Fibroblast of skin of back (primary cell): ENCODE data around the gene COP1.
"Not testable (repeated sequence)": the region's sequence is repeated elsewhere in the genome, so short reads cannot be mapped to it uniquely, and the experiment has no call there.

ENCODE experiments used
- DNase-seq: peaks from one replicate; pipeline ENCODE4 v3.0.0-alpha.2; 2013

The COP1 gene

DNA sequence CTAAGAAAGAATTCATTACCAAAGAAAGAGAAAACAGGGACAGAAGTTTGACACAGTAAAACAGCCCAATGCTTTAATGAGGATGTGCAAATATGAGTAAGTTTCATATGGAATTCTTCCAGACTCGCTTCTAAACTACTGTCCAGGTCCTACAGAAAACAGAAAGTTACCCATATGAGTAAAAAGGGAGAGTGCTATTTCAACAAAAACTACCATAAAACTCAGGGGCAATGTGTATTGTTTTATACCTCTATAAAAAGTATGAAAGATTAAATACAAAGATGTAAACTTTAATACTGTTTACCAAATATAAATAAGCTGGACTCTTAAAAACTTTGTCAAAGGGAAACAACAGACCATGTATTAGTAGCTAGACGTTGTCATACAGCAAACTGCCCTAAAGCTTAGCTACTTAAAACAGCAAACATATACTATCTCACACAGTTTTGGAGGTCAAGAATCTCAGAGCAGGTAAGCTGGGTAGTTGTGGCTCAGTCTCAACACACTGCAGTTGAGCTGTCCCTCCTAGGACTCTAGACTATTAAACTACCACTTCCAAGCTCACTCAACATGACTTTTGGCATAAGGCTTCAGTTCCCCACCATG lies 174.9 kb downstream of the COP1 start:
- DNase-seq, result no peak

DNA sequence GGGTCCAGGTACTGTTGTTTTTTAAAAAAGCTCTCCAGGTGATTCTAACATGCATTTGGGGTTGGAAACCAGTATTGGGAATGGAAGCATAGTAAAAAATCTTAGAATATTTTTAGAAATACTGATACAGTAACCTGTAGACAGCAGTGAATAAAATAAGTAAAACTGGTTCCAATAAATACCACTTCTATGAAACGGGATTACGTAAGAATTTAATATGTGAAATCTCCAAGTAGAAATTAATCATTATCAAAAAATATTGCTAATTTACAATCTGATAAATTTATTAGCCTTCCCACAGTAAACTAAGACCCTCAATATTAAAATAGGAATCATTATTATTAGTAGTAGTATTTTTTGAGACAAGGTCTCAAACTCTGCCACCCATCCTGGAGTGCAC lies 177.5 kb downstream of the COP1 start:
- no peak for DNase-seq

DNA sequence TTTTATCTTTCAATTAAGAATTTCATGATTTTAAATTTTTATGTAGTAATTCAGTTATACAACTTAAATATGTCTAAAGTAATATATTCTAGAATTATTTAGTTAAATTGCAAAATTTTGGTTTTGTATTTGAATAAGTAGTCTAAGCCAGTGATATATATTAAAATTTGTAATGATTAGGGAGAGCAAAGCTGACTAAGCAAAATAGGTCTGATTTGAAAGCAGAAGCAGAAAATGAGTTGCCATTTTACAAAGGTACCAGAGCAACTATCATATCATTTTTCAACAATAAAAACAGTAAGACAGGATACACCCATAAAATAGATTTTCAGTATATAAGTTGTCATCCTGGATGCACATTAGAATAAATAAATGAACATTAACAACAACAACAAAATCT lies 177.9 kb downstream of the COP1 start:
- no peak for DNase-seq

DNA sequence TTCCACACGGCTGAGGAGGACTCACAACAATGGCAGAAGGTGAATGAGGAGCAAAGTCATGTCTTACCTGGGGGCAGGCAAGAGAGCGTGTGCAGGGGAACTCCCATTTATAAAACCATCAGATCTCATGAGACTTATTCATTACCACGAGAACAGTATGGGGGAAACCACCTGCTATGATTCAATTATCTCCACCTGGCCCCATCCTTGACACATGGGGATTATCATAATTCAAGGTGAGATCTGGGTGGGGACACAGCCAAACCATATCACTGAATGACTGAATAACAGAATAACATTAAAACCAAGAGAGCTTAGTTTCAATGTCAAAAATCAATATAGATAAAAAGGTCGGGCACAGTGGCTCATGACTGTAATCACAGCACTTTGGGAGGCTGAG lies 179.2 kb downstream of the COP1 start:
- DNase-seq, result not testable (repeated sequence)

DNA sequence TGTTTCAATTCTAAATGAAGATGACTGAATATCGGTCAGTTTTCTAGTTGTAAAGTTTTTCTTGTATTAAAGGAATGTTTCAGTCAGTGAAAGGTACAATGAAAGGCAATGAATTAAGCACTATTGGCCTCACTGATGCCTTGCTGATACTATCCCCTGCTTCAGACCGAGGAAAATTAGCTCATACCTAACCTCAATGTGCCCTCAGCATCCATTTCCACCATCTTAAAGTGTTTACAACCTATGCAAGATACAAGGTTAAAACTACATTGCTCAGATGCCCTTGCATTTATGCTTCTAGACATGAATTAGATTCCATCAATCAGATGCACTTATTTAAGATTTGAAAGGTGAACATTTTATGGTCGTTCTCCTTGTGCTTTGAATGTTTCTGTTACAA lies 184.5 kb downstream of the COP1 start:
- DNase-seq, result no peak

DNA sequence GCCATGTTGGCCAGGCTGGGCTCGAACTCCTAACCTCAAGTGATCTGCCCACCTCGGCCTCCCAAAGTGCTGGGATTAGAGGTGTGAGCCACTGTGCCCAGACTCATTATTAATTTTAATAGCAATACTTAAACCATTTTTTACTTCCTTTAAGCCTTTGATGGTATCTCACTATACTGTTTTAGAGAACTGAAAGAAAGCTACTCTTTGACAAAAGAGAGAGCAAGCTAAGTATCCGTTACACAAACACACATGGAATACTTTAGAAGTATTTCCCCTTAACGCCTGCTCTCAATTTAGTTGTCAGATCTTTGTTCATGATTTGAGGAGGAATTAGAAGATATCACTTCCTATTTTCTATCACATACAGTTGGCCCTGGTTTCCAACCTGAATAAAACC lies 189.4 kb downstream of the COP1 start:
- no peak for DNase-seq

DNA sequence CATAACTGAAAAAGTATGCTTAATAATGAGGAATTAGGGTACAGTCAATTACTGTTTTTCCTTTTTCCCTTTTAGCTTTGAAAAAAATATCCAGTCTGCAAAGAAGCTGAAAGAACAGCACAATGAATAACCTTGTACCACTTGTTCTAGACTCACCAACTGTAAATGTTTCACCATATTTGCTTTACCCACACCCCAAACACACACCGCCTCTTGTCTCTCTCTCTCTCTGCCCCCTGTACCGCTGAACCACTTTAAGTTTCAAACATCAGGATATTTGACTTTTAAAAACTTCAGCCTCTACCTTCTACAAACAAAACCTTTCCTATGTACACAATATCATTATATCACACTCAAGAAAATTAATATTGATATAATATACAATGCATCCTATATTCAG lies 197.1 kb downstream of the COP1 start:
- no peak for DNase-seq

DNA sequence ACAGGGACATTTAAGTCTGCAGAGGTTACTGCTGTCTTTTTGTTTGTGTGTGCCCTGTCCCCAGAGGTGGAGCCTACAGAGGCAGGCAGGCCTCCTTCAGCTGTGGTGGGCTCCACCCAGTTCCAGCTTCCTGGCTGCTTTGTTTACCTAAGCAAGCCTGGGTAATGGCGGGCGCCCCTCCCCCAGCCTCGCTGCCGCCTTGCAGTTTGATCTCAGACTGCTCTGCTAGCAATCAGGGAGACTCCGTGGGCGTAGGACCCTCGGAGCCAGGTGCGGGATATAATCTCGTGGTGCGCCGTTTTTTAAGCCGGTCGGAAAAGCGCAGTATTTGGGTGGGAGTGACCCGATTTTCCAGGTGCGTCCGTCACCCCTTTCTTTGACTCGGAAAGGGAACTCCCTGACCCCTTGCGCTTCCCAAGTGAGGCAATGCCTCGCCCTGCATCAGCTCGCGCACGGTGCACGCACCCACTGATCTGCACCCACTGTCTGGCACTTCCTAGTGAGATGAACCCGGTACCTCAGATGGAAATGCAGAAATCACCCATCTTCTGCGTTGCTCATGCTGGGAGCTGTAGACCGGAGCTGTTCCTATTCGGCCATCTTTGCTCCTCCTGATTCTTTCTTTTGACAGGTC lies 199.2 kb downstream of the COP1 start:
- not testable (repeated sequence) for DNase-seq

DNA sequence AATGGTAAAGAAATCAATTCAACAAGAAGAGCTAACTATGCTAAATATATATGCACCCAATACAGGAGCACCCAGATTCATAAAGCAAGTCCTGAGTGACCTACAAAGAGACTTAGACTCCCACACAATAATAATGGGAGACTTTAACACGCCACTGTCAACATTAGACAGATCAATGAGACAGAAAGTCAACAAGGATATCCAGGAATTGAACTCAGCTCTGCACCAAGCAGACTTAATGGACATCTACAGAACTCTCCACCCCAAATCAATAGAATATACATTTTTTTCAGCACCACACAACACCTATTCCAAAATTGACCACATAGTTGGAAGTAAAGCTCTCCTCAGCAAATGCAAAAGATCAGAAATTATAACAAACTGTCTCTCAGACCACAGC lies 212.4 kb downstream of the COP1 start:
- DNase-seq, result not testable (repeated sequence)

DNA sequence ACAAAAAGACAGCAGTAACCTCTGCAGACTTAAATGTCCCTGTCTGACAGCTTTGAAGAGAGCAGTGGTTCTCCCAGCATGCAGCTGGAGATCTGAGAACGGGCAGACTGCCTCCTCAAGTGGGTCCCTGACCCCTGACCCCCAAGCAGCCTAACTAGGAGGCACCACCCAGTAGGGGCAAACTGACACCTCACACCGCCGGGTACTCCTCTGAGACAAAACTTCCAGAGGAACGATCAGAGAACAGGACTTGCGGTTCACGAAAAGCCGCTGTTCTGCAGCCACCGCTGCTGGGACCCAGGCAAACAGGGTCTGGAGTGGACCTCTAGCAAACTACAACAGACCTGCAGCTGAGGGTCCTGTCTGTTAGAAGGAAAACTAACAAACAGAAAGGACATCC lies 214.3 kb downstream of the COP1 start:
- DNase-seq, result not testable (repeated sequence)

DNA sequence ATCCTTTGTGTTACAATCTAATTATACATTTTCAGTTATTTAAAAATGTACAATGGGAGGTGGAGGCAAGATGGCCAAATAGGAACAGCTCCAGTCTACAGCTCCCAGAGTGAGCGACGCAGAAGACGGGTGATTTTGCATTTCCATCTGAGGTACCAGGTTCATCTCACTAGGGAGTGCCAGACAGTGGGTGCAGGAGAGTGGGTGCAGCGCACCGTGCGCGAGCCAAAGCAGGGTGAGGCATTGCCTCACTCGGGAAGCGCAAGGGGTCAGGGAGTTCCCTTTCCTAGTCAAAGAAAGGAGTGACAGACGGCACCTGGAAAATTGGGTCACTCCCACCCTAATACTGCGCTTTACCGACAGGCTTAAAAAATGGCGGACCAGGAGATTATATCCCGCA lies 214.9 kb downstream of the COP1 start:
- DNase-seq, result not testable (repeated sequence)

DNA sequence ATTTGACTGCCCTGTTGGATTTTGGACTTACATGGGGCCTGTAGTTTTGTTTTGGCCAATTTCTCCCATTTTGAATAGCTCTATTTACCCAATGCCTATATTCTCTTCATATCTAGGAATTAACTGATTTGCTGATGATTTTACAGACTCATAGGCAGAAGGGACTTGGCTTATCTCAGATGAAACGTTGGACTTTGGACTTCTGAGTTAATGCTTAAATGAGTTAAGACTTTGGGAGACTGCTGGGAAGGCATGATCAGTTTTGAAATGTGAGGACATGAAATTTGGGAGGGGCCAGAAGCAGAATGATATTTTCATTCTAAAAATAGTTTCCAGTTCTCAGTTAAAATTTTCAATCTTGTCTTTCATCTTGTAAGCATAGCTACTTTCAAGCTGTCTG lies 222.3 kb downstream of the COP1 start:
- DNase-seq, result no peak

DNA sequence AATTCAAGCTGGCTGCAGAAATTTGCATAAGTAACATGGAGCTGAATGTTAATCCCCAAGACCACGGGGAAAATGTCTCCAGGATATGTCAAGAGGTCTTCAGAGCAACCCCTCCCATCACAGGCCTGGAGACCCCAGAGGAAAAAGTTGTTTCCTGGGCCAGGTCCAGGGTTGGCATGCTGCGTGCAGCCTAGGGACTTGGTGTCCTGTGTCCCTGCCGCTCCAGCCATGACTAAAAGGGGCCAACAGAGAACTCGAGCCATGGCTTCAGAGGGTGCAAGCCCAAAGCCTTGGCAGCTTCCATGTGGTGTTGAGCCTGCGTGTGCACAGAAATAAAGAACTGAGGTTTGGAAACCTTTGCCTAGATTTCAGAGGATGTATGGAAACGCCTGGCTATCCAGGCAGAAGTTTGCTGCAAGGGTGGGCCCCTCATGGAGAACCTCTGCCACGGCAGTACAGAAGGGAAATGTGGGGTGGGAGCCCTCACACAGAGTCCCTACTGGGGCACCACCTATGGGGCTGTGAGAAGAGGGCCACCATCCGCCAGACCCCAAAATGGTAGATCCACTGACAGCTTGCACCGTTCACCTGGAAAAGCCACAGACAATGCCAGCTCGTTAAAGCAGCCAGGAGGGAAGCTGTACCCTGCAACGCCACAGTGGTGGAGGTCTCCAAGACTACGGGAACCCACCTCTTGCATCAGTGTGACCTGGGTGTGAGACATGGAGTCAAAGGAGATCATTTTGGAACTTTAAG lies 222.9 kb downstream of the COP1 start:
- DNase-seq, result no peak

DNA sequence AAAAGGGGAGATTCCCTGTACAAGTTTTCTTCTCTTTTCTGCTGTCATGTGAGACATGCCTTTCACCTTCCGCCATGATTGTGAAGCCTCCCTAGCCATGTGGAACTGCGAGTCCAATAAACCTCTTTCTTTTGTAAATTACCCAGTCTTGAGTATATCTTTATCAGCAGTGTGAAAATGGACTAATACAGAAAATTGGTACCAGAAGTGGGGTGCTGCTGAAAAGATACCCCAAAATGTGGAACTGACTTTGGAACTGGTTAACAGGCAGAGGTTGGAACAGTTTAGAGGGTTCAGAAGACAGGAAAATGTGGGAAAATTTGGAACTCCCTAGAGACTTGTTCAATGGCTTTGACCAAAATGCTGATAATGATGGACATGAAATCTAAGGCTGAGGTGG lies 223.7 kb downstream of the COP1 start:
- not testable (repeated sequence) for DNase-seq

DNA sequence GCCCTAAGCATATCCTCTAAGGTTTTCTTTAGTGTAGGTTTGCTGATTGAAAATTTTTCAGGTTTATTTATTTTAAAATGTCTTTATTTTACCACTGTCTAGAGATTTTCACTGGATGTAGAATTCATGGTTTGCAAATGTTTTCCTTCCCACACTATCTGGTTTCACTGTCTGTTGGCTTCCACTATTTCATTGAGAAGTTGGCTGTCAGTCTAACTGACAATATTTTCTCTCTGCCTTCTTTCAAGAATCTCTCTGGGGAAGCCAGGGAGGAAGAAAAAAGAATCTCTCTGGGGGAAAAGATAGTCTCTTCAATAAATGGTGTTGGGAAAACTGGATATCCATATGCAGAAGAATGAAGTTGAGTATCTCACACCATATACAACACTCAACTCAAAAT lies 226.0 kb downstream of the COP1 start:
- no peak for DNase-seq

DNA sequence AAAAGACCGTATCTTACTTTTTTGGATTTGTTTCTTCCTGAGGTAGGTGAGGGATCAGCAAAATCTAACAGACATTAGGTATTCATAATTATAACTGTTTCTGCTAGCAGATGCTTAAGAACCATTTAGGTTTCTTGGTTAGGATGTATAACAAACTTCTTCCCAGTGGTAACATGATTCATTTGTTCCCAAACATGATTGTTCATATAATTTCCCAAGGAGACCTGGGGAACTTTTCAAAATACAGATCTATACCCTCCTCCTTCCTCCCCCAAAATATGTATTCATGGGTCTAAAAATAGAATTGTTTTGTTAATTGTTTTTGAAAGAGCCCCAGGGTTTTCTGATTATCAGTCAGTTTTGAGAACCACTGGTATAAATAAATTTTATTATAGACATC lies 228.2 kb downstream of the COP1 start:
- DNase-seq, result no peak

DNA sequence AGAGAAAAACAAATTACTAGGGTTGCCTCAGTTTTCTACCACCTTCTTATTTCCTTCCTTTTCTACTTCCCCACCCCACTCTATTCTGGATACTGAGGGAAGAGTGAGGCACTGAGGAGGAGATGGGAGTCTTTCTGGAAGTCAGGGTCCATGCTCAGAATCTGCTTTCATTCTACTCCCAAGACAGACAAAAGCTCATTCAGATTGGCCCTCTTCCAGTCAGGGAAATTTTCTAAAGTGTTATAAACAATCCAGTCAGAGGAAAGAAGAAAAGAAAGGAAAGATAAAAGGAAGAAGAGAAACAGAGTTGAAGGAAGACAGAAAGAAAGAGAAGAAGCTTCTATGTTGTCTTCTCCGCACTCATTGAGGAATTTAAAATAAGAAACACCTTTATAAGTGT lies 228.6 kb downstream of the COP1 start:
- no peak for DNase-seq

DNA sequence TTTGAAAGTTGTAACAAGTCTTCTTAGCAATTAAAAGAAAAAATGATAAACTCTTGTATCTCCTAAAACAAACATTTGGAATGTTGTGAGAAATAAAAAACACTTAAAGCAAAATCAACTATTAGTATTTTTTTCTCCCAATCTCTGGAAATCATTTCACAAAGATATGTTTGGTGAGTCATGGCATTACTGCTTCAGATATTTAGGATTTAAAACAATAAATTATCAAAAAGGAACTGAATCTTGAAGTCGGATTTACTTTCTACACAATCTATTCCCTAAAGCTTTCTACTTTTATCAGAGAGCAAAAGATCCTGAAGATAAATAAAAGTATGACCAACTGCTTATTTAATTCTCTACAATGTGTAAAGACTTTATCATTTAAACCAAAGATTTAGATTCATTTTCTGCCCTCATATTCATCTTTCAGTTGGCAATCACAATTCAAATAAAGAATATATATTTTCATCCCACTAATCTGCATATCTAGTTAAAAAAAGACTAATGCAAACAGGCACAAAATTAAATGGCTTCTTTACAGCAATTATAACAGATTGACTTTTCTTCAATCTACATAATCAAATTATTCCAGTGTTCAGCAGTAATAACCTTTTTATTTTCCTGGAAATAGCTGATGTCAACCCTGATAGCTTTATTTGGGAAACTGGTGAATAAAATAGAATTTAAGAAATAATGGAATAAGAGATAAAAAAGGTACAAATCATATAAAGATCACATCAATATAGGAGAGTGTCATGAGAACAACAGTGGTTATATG lies 230.0 kb downstream of the COP1 start:
- DNase-seq, result peak; percentile 30

DNA sequence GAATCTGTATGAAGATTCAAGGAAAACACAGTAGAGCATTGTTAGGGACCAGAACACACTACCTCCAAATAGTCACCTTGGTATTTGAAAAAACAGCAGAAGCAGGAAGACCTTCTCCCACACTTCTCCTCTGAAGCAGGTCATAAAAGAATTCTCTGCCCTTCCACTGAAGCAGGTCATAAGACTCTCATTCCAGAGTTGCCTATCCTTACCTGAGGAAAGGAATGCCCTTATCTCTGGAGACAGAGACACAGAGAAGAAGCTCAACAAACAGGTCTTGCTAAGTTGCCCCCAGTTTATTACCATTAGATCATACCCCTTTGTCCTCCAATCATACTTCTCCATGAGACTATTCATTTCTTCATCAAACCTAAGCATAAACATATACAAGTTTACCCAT lies 237.9 kb downstream of the COP1 start:
- no peak for DNase-seq

DNA sequence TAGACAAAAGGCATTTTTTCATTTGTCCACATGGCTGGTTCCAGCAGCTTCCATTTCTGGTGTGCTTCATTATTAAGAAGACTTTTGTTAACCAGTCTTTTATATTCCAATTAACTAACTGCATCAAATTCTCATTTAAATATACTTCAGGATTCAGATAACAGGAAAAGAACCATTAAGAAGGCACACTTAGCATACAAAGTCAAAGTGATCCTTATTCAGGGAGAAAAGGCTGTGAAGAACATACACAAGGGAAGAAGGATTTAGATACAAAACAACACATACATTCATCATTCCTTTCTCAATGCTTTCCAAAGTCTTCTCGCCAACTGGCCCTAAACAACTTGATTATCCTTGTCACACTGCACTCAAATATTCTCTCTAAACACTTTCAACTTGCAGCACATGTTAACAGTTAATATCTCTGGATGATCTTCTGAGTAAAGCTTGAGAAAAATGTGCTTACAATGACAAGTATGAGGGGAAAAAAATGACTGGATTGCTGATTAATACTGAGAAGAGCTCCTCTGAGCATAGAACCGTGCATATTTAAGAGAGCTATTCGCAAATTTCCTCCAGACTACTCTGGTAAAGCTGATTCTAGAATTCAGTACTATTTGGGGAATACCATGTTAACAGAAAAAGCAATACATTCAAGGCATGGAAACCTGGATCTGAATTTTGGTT lies 238.5 kb downstream of the COP1 start:
- DNase-seq, result peak; percentile 80

DNA sequence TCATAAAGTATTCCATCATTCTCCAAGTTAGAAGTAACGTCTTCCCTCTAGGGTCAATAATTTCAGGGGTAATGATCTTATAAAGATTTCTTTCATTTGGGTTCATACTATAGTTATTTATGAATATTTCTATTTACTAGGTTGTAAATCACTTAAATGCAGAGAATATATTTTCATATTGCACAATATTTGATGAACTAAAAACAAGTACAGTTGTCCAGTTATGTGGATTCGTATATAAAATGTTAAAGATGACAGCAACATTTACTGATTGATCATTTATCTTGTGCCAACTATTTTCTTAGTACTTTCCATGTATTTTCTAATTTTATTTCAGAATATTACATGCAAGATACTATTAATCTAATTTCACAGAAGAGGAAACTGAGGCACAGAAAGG lies 243.3 kb downstream of the COP1 start:
- no peak for DNase-seq

DNA sequence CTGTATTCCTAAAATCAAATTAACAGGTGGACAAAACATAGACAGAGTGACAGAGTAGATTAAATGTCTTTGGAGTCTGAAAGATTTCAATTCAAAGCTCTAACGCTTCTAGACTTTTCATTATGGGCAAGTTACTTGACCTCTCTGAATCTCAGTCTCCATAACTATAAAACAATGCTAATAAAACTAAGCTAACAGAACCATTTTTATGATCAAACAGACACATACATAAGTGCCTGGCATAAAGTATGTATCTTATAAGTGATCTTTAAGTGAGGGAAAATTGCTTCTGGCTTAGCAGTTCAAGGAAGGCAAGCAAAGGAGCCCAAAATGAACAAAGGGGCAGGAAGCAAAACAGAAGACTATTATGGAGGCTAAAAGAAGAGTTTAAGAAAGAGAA lies 246.9 kb downstream of the COP1 start:
- DNase-seq, result no peak

DNA sequence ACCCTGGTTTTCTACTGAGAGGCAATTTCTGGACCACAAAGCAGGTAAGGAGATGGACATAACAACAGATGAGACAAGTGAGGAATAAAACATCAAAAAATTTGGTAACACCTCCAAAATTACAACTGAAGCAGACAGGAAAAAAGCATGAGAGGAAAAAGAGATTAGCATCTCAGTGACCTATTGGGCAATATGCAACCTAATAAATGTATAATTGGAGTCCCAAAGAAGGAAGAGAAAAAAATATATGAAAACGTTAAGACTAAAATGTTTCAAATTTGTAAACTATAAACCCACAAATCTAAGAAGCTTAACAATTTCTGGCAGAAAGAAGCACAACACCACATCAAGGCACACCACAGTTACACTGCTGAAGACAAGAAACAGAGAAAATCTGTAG lies 255.5 kb downstream of the COP1 start:
- no peak for DNase-seq
